COLO829 (cell line): ENCODE measurements around the gene ATP8A1.
"Not testable (repeated sequence)": the region's sequence is repeated elsewhere in the genome, so short reads cannot be mapped to it uniquely, and the experiment has no call there.

ENCODE experiments used
- DNase-seq: peaks from one replicate; pipeline ENCODE4 v3.0.0; 2012; ENCODE audit warnings: low spot score

The ATP8A1 gene

DNA sequence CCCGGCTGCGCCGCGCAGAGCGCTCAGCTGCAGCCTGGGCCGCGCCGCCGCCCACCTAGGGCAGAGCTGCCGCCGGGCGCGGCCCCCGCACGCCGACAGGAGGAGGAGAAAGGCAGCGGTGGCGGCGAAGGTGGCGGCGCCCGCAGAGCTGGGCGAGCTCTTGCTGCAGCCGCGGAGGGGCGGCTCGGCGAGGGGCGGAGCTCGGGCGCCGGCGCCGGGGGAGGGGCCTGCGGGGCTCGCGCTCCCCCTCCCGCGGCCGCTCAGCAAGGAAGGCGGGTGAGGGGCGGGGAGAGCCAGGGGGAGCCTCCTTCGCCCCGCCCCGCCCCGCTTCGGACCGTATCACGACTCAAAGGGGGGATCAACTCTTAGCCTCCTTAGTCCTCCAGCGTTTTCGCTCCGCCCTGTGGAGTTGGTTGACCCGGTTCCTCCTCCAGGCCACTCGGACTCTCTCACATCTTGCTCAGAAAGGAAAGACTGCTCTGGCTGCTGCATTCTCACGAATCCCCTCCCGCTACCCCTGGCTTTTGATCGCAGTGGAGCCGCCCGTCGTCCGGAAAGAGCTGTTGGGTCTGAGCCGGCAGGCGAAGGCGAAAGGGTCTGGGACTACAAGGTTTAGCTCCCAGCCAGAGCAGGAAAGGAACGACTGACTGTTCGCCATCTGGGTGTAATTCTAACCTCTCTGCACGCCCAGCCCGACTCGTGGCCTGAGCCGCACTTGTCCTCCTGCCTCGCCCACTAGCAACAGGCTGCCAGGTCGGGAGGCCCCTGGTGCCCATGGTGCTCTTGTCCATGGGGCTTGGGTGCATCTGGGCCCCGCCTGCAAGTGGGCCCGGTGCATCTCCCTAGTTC lies at the start of gene ATP8A1:
Gene ATP8A1, minus strand, starts transcription at position 162 of the 849 bp plus-strand sequence. CDS start 232 bp downstream, outside the sequence.
- peak; percentile 69 for DNase-seq

DNA sequence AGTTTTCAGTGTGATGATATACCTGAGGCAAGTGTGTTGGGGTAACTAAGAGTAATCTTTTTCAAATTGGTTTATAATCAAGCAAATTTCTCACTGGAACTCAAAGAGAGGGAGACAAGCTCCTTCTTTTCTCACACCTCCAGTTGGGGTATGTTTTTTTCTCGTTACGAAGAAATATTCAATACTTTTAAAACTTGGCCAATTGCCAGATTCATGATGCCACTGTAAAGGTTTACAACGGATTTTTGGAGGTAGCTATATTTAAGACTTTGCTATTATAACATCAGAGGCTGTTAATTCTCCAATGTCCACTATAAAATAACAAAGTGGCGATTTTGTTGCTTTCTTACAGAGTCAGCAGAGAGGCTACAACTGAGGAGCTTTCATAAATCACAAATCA lies 49.2 kb upstream of the ATP8A1 start:
- no peak for DNase-seq

DNA sequence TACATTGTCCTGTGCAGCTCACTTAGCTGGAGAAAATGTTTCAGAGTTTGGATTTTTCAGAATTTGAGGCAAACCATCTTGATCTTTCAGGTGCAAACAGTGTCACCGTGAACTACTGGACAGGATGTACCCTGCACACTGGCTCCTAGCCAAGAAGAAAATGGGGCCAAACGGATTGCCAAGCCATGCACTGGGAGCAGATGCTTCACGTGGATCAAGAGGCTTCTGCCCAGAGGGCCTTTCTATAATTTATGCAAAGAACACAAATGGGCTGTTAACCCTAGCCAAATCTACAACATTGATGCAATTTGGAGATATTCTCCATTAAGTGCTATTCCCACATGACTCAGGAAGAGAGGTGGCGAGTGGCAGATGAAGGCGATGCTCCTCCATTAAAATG lies 46.9 kb upstream of the ATP8A1 start:
- DNase-seq: no peak

DNA sequence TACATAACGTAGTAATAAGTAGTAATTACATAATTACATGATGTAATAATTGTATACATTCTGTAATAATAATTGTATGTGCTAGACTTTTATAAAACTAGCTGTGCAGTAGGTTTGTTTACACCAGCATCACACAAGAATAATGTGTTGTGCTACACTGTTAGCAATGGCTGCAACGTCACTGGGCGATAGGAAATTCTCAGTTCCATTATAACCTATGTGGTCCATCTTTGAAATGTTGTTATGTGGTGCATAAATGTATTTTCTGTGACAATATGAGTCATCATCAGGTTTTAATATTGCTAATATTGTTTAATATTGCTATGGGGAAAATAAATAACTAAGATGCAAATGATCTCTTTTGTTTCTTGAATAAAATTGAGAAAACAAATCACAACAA lies 46.0 kb upstream of the ATP8A1 start:
- DNase-seq: no peak

DNA sequence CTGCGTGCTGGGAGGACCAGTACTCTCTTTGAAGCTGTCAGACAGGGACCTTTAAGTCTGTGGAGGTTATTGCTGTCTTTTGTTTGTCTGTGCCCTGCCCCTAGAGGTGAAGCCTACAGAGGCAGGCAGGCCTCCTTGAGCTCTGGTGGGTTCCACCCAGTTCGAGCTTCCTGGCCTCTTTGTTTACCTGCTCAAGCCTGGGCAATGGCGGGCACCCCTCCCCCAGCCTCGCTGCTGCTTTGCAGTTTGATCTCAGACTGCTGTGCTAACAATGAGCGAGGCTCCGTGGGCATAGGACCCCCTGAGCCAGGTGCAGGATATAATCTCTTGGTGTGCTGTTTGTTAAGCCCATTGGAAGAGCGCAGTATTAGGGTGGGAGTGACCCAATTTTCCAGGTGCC lies 44.9 kb upstream of the ATP8A1 start:
- not testable (repeated sequence) for DNase-seq

DNA sequence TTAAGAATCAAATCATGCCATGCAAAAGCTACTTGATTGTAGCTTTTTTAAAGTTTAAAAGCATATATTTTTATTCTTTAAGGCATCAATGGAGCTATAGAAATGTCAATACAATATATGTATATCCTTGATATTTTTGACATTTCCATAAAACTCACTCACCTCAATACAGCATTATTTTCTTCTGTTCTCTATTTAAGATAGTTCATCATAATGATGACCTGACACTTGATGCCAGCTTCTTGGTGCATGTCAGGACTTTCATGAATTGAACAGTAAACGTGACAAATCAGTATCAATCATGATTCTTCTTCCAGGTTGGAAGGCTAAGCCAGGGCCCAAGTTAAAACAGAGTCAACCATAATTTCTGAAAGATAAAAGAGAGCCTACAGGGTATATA lies 33.6 kb upstream of the ATP8A1 start:
- DNase-seq: no peak

DNA sequence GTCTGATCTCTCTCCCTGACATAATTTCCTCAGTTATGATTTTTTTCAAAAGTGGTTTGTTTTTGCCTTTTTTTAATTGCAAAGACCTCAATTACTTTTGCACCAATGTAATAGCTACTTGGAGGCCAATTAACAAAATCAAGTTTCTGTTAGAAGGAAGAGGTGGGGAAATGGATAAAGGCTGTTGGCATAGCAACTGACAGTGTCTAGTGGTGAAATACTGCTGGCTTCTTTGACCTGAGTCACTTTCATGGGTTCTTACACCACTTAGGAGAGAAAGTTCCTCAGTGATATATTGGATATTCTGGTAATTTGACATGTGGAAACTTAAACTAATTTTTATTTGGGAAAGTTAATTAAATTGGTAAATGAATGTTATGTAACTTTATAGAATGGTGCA lies 26.5 kb upstream of the ATP8A1 start:
- DNase-seq: no peak

DNA sequence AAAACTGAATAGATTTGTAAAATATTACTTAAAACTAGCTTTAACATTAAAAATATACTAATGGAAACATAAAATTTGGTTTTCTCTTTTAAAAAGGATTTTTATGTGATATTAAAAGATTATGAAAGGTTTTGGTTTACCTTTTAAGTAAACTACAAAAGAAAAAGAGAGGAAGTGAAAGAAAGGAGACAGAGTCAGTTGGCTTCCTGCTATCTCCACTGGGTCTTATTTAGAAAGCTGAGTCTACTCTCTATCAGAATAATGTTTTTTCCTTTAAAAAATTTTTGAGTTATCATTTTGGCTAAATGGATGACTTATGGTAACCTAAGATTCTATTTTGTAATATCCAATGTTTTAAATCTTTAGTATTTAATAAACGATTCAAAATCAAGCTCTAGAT lies 21.6 kb upstream of the ATP8A1 start:
- DNase-seq: no peak

DNA sequence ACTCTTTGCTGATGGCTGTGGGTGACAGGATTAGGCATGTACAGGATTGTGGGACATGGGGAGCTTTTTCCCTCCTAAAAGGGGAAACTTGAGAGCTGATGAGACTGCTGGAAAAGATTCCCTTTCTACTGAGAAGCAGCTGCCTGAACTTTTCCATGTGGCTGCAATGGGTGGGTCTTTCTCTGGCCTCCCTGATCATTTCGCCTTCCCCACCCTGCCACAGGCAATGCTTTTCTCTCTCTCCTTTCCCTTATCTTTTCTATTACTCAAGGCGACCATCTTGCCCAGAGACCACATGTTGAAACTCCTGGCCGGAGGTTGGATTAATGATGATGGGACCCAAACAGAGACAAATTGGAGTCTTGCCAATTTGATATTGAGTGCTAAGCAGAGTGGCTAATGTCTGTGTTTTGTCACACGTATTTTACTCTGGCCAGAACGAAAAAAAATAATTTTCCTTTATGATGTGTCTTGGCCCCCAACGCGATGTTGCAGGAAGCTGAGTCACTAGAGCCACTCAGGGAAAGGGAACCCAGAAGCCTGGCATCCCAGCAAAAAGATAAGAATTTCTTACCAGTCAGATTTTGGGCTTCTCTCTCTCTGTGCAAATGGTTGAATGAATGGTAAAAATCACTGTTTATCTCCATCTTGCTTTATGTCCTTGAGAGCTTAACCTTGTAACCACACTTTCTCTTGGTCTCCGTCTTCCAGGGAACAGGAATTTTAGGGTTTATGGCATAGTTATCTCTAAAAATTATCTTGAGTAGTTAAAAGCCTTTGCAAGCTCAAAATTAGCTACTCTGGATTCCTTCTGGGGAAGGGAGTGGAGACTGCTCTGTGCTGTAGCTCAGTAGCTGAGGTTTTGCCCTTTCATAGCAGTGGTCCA lies 19.4 kb upstream of the ATP8A1 start:
- no peak for DNase-seq

DNA sequence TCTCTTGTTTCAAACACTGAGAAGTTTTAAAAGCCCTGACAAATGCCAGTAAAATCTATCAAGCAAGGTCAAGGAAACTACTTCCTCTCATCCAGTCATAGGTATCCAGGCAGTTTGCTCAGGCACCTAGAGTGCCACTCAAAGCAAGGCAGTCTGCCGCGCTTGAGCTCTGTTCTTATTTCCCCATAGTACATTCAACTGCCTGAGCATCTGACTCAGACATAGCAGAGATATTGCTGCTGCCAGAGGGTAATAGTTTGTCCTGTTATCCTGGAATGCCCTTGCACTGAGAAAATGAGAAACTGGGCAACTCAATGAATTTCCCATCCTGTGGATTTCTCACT lies 16.1 kb upstream of the ATP8A1 start:
- DNase-seq: no peak

DNA sequence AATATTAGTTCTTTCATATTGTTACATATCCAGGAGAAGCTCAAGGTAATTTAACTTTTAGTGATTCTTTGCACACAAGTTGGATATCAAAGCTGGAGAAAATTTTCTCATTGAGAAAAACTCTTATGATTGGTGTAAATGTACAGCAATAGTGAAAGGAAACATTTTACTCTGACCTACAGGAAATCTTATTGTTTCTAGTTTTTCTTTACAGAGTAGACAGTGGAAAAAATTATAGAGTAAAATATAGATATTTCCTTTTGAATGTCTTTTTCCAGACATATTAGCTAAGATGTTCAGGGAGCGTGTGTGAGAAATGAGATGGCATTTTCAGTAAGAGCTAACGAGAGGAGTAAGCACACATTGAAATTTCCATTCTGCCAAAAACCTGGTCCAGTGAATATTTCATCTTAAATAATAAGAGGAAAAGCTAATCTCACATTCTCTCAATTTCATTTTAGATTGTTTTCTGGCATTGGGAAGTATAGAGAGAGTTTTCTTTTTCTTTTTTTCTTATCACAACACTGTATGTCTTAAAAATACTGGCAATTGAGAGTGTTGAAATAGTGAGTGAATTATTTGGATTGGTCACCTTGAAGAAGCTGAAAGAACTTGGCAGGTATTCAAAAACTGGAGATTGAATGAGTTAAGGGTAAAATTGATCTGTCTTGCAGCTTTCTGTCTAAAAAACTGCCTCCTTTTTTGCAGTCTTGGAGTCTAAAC lies 15.6 kb upstream of the ATP8A1 start:
- no peak for DNase-seq

DNA sequence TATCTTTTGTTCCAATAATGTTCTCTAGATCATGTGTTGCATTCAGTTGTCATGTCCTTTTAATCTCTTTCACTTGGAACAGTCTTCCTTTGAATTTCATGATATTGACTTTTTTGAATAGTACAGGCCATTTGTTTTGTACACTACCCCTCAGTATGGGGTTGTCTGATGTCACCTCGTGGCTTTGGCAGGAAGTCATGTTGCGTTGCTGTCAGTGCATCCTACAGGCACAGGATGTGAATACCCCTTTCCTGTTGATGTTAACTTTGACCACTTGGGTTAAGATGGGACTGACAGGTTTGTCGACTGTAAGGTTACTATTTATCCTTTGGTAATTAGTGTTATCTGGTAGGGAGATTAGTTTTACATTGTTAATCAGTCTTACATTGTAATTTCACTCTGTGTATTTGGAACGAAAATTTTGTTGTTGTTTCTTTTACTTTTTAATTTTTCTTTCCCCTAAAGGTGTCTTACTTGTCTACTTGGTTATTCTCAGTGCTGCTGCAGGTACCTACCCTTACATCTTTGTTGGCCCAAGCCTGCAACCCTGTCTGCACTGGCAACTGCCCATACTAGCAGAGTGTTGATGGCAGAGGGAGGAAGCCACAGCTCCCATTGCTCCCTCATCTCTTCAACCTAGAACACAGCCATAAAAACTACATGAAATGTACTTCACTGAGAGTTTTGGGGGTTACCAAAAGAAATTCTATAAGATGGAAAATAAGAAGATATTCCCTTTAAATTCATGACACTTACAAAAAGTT lies 14.7 kb upstream of the ATP8A1 start:
- no peak for DNase-seq

DNA sequence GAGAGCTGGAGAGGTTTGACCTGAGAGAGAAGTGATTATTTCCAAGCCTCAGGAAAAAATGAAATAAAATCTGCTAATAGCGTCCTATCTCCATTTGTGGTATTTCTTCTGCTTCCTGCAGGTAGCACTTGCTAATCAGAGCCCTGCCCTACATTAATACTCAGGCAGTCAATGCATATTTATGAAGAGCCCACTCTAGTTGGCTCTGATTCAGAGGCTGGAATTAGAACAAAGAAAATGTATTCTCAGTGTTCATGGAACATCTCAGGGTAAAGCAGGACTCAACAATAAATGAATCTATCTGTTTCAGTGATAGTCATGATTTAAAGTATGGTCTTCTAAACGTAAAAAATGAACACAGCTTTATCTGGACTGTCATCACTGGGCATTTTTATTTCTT lies 1.4 kb upstream of the ATP8A1 start:
- no peak for DNase-seq

DNA sequence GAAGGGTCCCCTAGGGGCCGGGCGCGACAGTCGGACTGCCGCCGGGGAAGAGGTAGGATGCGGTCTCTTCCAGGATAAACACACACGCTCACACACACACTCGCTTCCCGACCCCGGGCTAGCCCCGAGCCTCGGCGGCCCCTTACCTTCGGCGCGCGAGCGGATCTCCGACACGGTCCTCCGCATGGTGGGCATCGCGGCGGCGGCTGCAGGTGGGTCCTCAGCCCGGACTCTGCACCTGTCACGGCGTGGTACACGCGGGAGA lies 294 bp downstream of the ATP8A1 start:
- no peak for DNase-seq

DNA sequence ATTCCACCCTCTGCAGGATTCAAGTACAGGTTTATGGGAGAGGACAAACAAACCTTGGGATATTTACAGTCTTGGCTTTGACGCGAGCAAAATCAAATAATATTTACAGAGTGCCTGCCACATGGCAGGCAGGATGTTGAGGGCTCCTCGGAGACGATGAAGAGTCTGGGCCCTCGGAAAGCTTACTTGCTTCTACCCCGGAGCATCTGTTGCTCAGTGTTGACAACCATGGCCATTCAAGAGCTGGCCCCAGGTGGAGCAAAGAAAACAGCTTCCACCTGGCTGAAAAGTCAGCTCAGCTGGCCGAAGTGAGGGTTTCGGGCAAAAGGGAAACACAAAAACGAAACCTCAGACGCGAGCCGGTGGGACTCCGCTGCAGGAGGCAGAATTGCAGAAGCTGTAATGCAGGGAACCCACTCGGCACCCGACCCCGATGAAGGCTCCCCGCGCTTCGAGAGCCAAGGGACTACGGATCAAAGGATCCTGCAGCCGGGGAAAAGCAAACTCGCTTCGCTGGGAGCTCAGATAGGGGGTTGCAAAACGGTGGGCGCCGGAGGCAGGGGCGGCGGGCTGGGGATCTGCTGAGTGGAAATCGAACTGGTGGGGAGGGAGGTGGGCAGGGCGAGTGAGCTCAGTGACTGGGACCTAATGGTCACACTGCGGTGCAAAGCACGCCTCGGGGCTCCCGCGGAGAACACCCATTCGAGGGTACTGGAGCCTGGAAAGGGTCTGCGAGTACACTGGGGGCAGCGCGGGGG lies 805 bp downstream of the ATP8A1 start:
- no peak for DNase-seq

DNA sequence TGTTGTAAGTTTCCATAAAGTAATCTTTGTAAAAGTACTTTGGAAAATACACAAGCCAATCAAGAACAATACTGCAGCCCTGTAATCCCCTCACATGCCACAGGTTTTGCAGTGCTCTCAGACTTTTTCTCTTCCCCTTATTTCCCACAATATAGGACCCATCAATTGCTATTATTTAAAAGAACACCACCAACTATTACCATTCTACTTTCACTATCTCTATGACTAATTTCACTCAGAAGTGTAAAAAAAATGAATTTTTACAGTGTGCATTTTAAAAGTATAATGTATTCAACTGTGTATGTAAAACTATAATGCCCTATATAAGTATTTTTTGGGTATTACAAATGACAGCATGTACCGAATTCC lies 1.7 kb downstream of the ATP8A1 start:
- DNase-seq: no peak

DNA sequence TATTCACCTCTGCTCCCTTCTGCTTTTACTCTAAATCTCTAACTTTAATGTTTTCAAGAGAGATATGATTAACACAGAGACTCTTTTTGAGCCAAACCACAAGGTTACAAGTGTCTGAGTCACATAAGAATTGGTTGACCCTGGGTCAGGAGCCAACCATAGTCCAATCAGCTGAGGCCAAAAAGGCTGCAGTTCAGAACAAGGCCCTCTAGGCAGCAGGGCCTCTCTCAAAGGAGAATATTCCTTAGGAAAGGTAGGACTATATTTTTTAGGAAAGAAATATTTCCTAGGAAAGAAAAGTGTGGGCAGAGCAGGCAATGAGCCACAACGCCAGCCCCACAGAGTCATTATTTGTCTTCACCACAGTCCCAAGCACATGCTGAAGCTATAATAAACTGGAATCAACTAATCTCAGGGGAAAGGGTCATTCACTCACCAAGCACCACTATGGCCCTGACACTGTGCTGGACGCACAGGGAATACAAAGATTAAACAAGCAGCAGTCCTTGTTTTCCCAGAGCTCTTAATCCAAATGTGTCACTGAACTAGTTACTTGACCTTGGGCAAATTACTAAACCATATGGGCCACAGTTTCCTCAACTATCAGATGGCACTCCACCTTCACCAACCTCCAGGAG lies 2.2 kb downstream of the ATP8A1 start:
- peak; percentile 39 for DNase-seq

DNA sequence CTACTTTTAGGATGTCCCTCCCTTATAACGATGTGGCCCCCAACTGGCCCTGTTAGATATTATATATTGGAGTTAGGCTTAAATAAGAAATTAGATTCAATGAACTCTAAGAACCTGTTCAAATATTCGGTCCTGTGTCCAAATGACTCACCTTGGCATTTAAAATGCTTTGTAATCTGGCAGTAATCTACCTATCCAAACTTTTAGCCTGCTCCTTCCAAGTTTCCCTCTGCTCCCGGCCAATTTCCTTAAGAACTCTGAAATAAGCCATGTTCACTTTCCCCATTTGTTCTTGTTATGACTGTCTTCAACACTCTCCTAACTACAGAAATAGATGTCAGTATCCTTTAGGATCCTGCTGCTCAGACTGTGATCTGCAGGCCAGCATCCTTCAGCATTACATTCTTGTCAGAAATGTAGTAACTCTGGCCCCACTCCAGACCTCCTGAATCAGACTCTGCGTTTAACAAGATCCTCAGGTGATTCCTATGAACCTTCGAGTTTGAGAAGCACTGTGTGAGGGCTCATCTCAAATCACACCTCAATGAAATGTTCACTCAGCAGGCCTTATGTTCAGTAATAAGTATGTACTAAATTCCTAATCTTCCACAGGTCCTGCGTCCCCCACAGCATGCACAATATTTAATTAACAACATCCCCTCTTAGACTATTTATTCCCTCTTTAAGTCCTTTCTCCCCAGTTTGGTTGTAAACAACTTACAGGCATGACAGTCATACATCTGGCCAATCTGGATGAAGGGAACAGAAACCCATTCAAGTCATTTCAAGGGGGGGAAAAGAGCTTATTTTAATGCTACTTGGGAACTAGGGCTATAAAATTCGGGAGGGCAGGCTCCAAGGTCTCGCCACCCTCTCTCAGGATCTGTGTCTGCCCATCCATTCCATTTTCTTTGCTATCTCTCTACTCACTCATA lies 3.0 kb downstream of the ATP8A1 start:
- no peak for DNase-seq

DNA sequence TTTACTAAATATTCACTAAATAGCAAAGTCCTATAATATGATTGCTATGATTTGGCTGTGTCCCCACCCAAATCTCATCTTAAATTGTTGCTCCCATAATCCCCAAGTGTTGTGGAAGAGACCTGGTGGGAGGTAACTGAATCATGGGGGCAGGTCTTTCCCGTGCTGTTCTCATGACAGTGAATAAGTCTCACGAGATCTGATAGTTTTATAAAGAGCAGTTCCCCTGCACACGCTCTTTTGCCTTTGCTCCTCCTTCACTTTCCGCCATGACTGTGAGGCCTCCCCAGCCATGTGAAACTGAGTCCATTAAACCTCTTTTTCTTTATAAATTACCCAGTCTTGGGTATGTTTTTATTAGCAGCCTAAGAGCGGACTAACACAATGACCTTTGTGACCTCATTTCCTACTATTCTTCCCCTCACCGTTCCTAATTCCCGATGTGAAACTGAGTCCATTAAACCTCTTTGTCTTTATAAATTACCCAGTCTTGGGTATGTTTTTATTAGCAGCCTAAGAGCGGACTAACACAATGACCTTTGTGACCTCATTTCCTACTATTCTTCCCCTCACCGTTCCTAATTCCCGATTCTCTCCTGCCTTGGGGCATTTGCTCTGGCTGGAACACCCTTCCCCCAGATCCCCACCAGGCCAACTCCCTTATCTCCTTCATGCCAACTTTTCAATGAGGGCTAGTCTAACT lies 4.2 kb downstream of the ATP8A1 start:
- not testable (repeated sequence) for DNase-seq
